HepG2 (cell line): Measurements from ENCODE around the gene HHIPL1. TPM values are rescaled to one million over a fixed set of nuclear protein-coding genes. Genes with fewer than 3 reads are reported as not detected.

ENCODE experiments used
- ADNP ChIP-seq: sonication (generic); formaldehyde crosslinking; IDR thresholded peaks from 2 replicates; pipeline ENCODE4 v1.4.0; 2020; ENCODE audit warnings: missing genetic modification reagents
- HNRNPK ChIP-seq: fragments of 200-400 bp; formaldehyde crosslinking; IDR thresholded peaks from 2 replicates; pipeline ENCODE4 v1.6.1; 2018; ENCODE audit warnings: low read length, low read depth, moderate library complexity, mild to moderate bottlenecking; ENCODE audit not compliant: poor library complexity, severe bottlenecking
- HOXA9 ChIP-seq: sonication (generic); formaldehyde crosslinking; IDR thresholded peaks from 2 replicates; pipeline ENCODE4 v1.8.1; 2022; ENCODE audit warnings: missing genetic modification reagents, mild to moderate bottlenecking, moderate library complexity, borderline replicate concordance
- KDM2A ChIP-seq: sonication (generic); formaldehyde crosslinking; IDR thresholded peaks from 2 replicates; pipeline ENCODE4 v1.4.0; 2020; ENCODE audit warnings: low read depth, missing genetic modification reagents, borderline replicate concordance
- MLLT10 ChIP-seq: sonication (generic); formaldehyde crosslinking; IDR thresholded peaks from 2 replicates; pipeline ENCODE4 v1.4.0; 2020; ENCODE audit warnings: missing genetic modification reagents
- MZF1 ChIP-seq: sonication (generic); formaldehyde crosslinking; IDR thresholded peaks from 2 replicates; pipeline ENCODE4 v1.8.1; 2023; ENCODE audit warnings: mild to moderate bottlenecking, missing genetic modification reagents, borderline replicate concordance
- NFE2L1 ChIP-seq: sonication (generic); formaldehyde crosslinking; IDR thresholded peaks from 2 replicates; pipeline ENCODE4 v1.4.0; 2020; ENCODE audit warnings: missing genetic modification reagents, mild to moderate bottlenecking, borderline replicate concordance
- RAD51 ChIP-seq: fragments of 450-650 bp; IDR thresholded peaks from 2 replicates; pipeline ENCODE4 v1.6.1; 2016; ENCODE audit warnings: borderline replicate concordance
- RFXANK ChIP-seq: IDR thresholded peaks from 2 replicates; pipeline ENCODE4 v1.6.1; 2016
- SMAD9 ChIP-seq: sonication (generic); formaldehyde crosslinking; IDR thresholded peaks from 2 replicates; pipeline ENCODE4 v1.5.1; 2020; ENCODE audit warnings: mild to moderate bottlenecking, missing genetic modification reagents
- SMARCC2 ChIP-seq: fragments of 450-650 bp; IDR thresholded peaks from 2 replicates; pipeline ENCODE4 v1.6.1; 2017; ENCODE audit warnings: antibody characterized with exemption, mild to moderate bottlenecking
- SUZ12 ChIP-seq: fragments of 150-350 bp; IDR thresholded peaks from 2 replicates; pipeline ENCODE4 v1.6.1; 2014; ENCODE audit warnings: low read depth, low read length
- ZBTB1 ChIP-seq: sonication (generic); formaldehyde crosslinking; IDR thresholded peaks from 2 replicates; pipeline ENCODE4 v1.4.0; 2020; ENCODE audit warnings: missing genetic modification reagents, borderline replicate concordance
- ZNF331 ChIP-seq: sonication (generic); formaldehyde crosslinking; IDR thresholded peaks from 2 replicates; pipeline ENCODE4 v1.4.0; 2020; ENCODE audit warnings: missing genetic modification reagents
- ZNF567 ChIP-seq: sonication (generic); formaldehyde crosslinking; IDR thresholded peaks from 2 replicates; pipeline ENCODE4 v1.8.1; 2023; ENCODE audit warnings: mild to moderate bottlenecking, missing genetic modification reagents, borderline replicate concordance
- ZNF569 ChIP-seq: sonication (generic); formaldehyde crosslinking; IDR thresholded peaks from 2 replicates; pipeline ENCODE4 v1.5.0; 2020; ENCODE audit warnings: mild to moderate bottlenecking, missing genetic modification reagents, moderate library complexity, borderline replicate concordance
- ZNF766 ChIP-seq: sonication (generic); formaldehyde crosslinking; IDR thresholded peaks from 2 replicates; pipeline ENCODE4 v1.5.0; 2020; ENCODE audit warnings: missing genetic modification reagents, borderline replicate concordance
- polyA plus RNA-seq, 8 experiments: library from polyadenylated mRNA; depleted of rRNA in 3 of 8; stranded (reverse) in 7 of 8; unstranded in 1 of 8; fragments of >200 nt; fragmentation: Illumina TruSeq in 4 of 8; extraction: Trizol in 4 of 8; gene quantifications; 2 replicates each; pipeline versions ENCODE4 v1.2.1 to v1.2.3, GENCODE V29; 2011 to 2016; ENCODE audit warnings: low read depth in 4 of 8, missing spikeins in 1 of 8, mixed read lengths in 1 of 8; ENCODE audit not compliant: insufficient read depth in 1 of 8
- total RNA-seq, 5 experiments: library from RNA; depleted of rRNA; stranded (reverse); fragments of >200 nt; fragmentation: Illumina TruSeq; extraction: Trizol; gene quantifications; 2 replicates each; pipeline ENCODE4 v1.2.3, GENCODE V29; 2016; ENCODE audit warnings: low read depth in 1 of 5
- TF ChIP-seq, protein P1 (sequence below): sonication (generic); formaldehyde crosslinking; IDR thresholded peaks from 2 replicates; pipeline ENCODE4 v1.4.0; 2020; ENCODE audit warnings: missing genetic modification reagents, borderline replicate concordance
- TF ChIP-seq, protein P2 (sequence below): sonication (generic); formaldehyde crosslinking; IDR thresholded peaks from 2 replicates; pipeline ENCODE4 v1.4.0; 2020; ENCODE audit warnings: missing genetic modification reagents
- TF ChIP-seq, protein P3 (sequence below): sonication (generic); formaldehyde crosslinking; IDR thresholded peaks from 2 replicates; pipeline ENCODE4 v1.5.0; 2020; ENCODE audit warnings: missing genetic modification reagents, mild to moderate bottlenecking, borderline replicate concordance
- TF ChIP-seq, protein P4 (sequence below): IDR thresholded peaks from 2 replicates; pipeline ENCODE4 v1.6.1; 2016; ENCODE audit warnings: control low read depth
- TF ChIP-seq, protein P5 (sequence below): sonication (generic); formaldehyde crosslinking; conservative IDR thresholded peaks from 2 replicates; pipeline ENCODE4 v1.8.0; 2022; ENCODE audit warnings: low read depth, missing genetic modification reagents
- TF ChIP-seq, protein P6 (sequence below): sonication (generic); formaldehyde crosslinking; IDR thresholded peaks from 2 replicates; pipeline ENCODE4 v1.4.0; 2020; ENCODE audit warnings: missing genetic modification reagents

Gene HHIPL1
- total and polyA plus RNA-seq, 2 of the 13 experiments (the other 11 are each of a cell fraction or from before 2014, with no cell fraction given), result not detected

DNA sequence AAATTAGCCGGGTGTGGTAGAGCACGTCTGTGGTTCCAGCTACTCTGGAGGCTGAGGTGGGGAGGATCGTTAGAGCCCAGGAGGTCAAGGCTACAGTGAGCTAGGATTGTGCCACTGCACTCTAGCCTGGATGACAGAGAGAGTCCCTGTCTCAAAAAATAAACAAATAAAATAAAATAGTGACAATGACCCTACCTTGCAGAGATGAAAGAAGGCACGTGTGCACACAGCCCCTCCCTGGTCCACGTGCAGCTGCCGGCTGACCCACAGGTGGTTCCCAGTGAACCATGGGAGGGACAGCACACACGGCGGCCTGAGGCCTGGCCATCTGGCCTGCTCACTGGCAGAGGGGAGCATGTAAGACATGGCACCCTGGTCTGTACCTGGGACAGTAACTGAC is 4.7 kb downstream of the HHIPL1 start (continued):
- TF ChIP-seq, protein P1, sequence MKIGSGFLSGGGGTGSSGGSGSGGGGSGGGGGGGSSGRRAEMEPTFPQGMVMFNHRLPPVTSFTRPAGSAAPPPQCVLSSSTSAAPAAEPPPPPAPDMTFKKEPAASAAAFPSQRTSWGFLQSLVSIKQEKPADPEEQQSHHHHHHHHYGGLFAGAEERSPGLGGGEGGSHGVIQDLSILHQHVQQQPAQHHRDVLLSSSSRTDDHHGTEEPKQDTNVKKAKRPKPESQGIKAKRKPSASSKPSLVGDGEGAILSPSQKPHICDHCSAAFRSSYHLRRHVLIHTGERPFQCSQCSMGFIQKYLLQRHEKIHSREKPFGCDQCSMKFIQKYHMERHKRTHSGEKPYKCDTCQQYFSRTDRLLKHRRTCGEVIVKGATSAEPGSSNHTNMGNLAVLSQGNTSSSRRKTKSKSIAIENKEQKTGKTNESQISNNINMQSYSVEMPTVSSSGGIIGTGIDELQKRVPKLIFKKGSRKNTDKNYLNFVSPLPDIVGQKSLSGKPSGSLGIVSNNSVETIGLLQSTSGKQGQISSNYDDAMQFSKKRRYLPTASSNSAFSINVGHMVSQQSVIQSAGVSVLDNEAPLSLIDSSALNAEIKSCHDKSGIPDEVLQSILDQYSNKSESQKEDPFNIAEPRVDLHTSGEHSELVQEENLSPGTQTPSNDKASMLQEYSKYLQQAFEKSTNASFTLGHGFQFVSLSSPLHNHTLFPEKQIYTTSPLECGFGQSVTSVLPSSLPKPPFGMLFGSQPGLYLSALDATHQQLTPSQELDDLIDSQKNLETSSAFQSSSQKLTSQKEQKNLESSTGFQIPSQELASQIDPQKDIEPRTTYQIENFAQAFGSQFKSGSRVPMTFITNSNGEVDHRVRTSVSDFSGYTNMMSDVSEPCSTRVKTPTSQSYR, result no peak
- TF ChIP-seq ZNF569 (CRISPR knock-in tag), result no peak
- no peak for TF ChIP-seq HOXA9
- TF ChIP-seq, protein P2, sequence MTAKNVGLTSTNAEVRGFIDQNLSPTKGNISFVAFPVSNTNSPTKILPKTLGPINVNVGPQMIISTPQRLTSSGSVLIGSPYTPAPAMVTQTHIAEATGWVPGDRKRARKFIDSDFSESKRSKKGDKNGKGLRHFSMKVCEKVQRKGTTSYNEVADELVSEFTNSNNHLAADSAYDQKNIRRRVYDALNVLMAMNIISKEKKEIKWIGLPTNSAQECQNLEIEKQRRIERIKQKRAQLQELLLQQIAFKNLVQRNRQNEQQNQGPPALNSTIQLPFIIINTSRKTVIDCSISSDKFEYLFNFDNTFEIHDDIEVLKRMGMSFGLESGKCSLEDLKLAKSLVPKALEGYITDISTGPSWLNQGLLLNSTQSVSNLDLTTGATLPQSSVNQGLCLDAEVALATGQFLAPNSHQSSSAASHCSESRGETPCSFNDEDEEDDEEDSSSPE (CRISPR knock-in tag), result 0 out of 2 replicates have a peak, but pooled peaks have one; percentile 12
- TF ChIP-seq SUZ12, result no peak
- TF ChIP-seq, protein P3, sequence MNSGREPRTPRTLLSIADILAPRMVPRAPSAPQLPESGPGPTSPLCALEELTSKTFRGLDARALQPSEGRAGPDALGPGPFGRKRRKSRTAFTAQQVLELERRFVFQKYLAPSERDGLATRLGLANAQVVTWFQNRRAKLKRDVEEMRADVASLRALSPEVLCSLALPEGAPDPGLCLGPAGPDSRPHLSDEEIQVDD, result no peak
- TF ChIP-seq SMARCC2, result no peak
- no peak for TF ChIP-seq ZNF766 (CRISPR knock-in tag)
- no peak for TF ChIP-seq MZF1 (CRISPR knock-in tag)
- no peak for TF ChIP-seq SMAD9 (CRISPR knock-in tag)
- TF ChIP-seq ADNP (CRISPR knock-in tag), result no peak
- no peak for TF ChIP-seq ZNF331 (CRISPR knock-in tag)
- TF ChIP-seq MLLT10, result no peak
- TF ChIP-seq NFE2L1, result no peak
- TF ChIP-seq, protein P4, sequence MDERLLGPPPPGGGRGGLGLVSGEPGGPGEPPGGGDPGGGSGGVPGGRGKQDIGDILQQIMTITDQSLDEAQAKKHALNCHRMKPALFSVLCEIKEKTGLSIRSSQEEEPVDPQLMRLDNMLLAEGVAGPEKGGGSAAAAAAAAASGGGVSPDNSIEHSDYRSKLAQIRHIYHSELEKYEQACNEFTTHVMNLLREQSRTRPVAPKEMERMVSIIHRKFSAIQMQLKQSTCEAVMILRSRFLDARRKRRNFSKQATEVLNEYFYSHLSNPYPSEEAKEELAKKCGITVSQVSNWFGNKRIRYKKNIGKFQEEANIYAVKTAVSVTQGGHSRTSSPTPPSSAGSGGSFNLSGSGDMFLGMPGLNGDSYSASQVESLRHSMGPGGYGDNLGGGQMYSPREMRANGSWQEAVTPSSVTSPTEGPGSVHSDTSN (CRISPR knock-in tag), result no peak
- TF ChIP-seq RAD51, result no peak
- TF ChIP-seq, protein P5, sequence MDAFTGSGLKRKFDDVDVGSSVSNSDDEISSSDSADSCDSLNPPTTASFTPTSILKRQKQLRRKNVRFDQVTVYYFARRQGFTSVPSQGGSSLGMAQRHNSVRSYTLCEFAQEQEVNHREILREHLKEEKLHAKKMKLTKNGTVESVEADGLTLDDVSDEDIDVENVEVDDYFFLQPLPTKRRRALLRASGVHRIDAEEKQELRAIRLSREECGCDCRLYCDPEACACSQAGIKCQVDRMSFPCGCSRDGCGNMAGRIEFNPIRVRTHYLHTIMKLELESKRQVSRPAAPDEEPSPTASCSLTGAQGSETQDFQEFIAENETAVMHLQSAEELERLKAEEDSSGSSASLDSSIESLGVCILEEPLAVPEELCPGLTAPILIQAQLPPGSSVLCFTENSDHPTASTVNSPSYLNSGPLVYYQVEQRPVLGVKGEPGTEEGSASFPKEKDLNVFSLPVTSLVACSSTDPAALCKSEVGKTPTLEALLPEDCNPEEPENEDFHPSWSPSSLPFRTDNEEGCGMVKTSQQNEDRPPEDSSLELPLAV, result no peak
- TF ChIP-seq HNRNPK, result no peak
- no peak for TF ChIP-seq RFXANK (CRISPR knock-in tag)
- TF ChIP-seq, protein P6, sequence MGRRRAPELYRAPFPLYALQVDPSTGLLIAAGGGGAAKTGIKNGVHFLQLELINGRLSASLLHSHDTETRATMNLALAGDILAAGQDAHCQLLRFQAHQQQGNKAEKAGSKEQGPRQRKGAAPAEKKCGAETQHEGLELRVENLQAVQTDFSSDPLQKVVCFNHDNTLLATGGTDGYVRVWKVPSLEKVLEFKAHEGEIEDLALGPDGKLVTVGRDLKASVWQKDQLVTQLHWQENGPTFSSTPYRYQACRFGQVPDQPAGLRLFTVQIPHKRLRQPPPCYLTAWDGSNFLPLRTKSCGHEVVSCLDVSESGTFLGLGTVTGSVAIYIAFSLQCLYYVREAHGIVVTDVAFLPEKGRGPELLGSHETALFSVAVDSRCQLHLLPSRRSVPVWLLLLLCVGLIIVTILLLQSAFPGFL, result no peak
- TF ChIP-seq ZBTB1, result no peak
- no peak for TF ChIP-seq KDM2A
- TF ChIP-seq ZNF567 (CRISPR knock-in tag), result no peak
